DMS153 treated with DMSO at 0.1 percent for 48 hours (cell line): ENCODE measurements around the gene EGFLAM.

Experiments used
- DNase-seq: peaks from one replicate; lab custom pipeline; 2025; ENCODE audit not compliant: unreplicated experiment; lab: John Stamatoyannopoulos, UW

EGFLAM gene

DNA sequence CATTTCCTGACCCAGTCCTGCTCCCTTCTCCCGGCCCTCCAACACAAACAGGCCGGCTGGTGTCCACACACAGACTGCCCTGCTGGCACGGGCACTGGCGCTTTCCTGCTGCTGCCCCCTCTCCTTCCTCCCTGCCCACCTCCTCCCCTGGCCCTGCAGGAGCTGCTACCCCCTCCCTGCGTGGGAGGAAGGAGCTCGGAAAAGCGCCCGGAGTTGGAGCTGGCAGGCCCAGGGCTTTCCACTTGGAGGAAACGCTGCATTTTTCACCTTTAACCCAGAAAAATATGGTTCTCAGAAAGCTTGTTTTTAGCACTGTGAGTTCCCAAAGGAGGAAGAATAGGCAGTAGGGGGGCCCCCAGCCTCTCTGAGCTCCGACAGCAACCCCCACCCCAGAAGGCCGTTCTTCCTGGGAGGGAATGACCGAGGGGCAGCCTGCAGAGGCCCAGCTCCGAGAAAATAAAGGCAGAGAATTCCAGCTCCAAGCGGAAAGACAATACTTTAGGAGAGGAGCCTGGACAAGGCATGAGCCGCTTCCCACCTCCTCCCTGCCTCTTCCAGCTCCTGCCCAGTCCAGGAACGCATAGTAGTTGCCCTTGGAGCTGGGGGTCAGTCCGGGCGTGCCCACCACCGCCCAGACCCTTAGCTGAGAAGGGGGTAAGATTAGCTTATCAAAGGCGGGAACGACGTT, 209.1 kb downstream of the EGFLAM start:
- no peak for DNase-seq

DNA sequence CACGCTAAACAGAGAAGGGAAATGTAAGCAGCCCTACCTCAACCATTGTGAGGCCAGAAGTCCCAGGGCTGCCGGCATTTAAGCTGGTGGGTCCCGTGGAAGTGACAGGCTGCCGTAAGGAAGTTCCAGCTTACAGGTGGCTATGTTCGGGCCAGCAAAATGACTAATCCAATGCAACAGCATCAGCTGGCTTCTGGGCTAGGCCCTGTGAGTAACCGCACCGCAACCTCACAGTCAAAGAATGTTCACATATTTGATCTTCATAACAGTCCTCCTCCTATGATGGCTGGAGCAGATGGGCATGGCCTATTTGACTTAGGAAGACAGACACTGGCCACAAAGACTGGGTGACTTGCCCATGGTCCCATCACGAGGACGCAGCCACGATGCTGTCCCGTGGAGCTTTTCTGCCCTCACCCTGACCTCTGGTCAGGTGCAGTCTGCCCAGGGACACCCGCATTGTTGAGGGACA, 209.9 kb downstream of the EGFLAM start:
- no peak for DNase-seq

DNA sequence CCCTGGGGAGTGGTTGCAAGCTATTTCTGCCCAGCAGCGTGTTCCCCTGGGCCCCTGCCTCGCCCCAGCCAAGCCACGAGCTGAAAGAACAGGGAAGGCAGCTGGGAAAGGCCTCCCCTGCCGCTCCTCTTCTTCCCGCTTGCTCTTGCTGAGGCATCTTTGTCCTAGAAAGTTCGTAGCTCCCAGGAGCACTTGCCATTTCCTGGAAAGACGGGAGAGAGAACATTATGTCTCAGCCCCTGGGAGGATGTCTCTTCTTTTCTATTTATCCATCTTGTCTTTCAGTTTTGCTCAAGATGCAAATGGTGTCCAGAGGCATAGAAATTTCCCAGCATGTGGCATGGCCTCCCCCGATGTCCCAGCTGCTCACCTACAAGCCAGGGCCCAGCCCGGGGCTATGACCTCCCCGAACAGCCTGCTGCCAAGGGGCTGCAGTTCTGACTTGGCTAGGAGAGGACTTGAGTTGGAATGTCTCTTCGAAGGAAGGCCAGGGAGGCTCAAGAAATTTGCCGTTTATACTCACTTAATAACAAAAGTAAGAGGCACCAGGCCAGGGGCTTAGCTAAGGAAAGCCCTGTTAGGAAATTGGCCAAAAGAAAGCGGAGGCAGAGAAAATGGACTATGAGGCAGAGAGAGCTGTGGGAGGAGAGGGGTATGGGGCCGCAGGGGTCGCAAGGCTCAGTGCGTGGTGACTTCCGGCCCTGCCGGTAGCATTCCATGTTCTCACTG, 210.8 kb downstream of the EGFLAM start:
- no peak for DNase-seq

DNA sequence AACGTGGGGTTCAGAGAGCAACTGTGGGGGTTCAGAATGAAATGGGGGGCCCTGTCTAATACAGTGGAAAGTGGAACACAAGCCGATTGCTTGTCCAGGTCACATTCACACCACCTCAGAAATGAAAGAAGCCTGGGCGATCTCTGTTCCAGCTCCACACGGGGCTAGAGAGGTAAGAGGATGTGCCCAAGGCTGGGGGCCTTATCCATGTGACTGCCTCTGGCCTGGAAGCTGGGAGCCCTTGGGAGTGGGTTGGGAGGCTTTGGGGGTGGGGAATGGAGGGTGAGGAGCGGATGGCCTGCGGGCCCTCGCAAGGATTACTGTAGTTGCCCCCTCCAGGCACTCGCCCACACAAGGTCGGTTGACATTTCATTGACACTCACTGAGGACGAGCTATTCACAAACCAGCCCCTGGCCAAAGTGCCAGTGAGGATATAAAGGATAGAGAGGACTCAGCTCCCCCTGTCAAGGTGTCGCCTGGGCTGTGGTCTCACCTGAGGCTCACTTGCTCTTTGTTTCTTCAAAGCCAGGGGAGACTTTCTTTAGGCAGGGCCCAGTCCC, 211.4 kb downstream of the EGFLAM start:
- DNase-seq: no peak

DNA sequence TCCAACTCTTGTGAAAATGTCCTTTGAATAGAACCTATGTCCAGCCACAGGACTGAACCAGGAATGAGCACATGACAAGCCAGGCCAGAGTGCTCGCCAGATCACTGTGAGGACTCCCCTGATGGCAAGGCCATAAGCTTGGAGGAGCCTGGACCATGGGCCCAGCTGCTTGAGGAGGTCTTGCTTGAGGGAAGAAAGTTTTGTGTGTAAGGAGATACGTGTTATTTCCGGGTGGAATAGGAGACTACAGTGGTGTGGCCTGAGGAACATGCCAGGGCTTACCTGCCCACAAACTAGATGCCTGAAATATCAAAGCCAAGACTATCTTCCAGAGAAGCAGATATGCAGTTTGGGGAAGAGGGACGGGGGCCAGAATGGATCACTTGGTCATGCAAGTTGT, 213.3 kb downstream of the EGFLAM start:
- no peak for DNase-seq

DNA sequence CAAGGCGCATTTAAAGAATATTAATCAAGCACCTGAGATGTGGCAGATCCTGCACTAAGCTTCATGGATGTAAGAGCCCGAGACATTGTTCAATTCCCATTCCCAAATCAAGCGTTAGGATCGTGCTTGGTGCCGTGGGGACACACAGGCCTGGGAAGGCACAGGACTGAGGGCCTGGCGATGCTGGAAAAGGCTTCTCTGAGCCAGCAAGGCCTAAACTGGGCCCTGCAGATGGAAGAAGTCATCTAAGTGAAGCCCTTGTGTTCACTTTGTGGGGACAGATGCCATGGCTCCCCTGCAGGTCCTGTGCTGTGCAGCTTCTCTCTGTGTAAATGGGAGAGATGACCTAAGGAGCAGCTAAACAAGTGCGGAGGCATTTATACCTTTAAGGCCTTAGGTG, 214.2 kb downstream of the EGFLAM start:
- no peak for DNase-seq

DNA sequence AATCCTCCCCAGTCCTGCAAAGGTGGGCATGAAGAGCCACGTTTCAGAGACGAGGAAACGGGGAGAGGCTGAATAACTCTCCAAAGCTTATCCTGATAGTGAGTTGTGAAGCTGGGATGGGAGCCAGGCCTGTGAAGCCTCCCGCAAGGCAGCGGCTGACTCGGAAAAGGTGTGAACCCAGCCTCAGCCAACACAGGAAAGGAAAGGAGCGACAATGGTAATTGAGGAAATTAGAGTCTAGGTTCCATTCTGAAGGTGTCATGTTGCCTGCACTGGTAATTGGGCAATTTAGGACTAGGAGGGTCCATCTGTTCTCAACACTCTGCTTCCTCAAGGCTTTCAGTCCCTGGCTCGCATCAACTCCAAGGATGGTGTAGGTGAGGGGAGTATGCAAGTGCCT, 214.6 kb downstream of the EGFLAM start:
- DNase-seq: peak; percentile 26

DNA sequence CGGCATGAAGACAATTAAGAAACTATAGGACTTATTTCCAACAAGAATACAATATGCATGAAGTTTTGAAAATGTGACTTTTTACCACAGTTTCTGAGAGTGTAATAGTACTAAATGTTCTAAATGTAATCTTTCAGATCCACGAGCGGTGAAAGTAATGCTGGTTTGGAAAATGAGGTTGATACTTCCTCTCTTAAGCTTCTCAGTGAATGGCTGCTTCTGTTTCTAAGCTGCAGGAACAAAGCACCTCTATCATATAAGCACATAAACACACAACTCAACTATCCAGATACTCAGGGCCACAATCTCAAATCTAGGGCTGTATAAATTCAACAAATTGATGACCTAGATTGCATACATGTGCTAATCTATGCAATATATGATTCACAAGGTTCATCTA, 219.8 kb downstream of the EGFLAM start:
- no peak for DNase-seq

DNA sequence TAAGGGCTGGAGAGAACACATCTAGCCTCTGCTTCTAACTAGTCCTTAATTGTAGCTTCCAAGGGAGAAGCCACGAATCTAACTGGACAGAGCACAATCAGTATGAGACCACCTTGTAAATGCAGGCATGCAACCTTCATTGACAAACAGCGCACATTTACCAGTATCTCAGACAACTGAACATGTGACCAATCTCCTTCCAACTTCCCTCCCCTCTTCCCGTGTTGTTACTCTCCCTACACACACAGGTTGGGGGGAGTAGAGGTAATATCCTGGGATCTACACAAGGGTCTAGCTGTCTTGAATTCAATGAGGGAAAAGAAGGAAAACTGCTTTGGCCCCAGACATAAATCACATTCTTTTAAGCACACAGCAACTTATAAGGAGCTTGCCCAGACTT, 220.5 kb downstream of the EGFLAM start:
- DNase-seq: no peak

DNA sequence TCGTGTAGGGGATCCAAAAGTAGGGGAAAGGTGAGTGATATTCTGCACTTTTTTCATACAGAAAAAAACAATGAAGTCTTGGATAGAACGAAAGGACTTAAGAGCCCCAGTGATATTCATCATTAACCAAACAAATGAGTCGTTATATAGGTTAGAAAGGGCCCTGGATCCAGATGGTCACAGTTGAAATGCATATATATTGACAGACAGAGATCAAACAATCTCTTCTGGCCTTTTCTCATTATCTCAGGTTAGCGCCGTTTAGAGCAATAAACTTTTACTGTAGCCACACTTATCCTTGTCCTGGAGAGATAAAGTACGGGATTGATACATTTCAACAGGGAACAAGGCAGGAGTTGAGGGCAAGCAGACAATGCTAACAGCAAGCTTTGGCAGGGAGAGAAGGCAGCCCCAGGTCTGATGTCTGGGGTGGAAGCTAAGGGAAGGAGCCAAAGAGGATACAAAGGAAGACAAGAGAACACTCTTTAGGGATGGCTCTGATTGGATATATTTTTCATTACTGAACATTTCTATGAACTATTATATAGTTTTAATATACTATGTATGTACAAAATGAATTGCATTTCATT, 221.1 kb downstream of the EGFLAM start:
- DNase-seq: no peak

DNA sequence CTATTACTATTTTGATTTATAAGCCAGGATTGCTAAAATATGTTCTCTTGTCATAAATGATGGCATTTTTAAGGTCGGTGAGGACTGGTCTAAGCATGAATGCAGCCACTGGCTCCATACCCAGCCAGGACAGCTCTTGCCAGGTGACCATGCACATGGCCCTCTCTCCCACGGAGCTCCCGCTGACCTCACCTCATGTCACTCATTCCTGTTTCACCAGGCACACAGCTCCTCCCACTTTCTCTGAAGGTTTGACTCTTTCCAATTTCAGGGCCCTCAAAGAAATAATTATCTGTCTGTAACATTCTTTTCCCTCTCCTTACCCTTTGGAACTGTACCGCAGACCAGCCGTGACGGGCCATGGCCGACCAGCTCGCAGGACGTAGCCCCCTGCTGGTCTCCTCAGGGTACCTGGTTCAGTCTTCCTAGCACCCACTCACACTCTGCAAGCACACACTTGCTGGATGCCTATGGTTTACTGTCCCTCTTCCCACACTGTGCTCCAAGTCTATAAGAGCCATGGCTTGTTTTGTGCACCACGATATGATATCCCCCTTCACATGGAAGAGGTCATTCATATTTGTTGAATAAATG, 225.5 kb downstream of the EGFLAM start:
- DNase-seq: no peak

DNA sequence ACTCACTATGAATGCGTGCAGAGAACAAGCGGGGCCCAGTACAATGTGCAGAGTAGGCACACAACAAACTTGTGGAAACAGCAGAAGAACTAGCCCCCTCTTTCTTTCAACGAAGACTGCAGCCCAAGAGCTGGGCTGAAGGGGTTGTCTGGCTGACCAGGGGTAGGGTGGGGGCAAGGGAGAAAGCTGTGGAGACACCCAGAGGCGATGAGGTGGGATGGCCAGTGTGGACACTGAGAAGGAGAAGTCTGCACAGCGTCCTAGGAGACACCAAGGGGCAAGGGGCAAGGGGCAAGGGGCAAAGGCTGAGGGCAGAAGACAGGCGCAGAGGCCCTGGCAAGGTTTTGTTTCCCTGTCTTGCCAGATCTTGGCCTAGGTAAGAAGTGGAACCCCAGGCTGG, 235.8 kb downstream of the EGFLAM start:
- DNase-seq: no peak

DNA sequence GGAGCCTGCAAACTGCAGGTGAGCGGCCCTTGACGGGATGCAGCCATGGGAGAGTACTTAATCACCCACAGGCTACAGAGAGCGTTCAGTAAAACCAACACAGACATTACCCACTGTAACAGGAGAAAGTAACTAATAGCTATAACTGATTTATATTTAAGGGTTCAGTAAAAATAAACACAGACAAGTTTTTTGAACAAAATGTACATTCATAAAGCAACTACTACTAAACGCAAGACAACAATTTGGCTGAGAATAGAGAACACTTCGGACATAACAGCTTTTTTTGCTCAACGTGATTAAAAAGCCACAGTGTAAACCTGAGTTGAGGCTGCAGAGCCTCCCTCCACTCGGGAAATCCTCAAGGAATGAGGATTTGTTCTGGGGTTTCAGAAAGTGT, 236.4 kb downstream of the EGFLAM start:
- DNase-seq: no peak

DNA sequence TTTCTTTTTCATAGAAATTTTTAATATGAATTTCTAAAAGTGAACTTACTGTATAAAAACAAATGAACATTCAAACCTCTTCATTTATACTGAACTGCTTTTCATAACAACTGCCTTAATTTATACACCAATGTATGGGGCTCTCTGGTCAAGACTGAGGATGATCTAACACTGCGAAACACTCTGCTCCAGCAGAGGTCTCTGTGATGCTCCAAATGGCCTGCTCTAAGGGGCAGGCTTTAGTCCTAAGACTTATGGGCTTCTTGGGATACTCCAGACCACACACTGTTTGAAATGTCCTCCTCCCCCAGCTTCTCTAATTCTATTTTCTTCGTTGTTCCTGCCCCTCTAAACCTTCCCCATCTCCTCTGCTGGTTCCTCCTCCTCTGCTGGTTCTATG, 239.6 kb downstream of the EGFLAM start:
- no peak for DNase-seq

DNA sequence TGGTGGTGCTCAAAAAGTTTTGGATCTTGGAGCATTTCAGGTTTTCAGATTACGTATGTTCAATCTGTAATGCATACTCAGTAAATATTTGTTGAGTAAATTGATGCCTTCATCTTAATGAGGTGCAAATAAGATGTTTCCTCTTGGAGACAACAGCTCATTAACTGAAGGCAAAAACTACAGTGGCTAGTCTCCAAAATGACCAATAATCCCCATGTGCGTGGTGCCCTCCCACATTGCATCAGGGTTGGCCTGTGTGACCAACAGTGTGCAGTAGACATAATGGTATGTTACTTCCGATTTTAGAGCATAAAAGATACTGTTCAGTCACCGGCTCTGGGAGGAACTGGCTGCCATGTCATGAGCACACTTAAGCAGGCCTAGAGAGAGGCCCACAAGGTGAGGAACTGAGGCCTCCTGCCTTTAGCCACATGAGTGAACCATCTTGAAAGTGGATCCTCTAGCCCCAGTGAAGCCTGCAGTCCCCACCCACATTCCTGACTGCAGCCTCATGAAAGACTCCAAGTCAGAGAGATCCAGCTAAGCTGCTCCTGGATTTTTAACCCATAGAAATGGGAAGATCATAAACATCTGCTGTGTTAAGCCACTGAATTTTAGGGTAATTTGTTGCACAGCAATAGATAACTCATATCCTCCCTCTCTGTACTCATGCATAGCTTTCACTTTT, 242.4 kb downstream of the EGFLAM start:
- no peak for DNase-seq

DNA sequence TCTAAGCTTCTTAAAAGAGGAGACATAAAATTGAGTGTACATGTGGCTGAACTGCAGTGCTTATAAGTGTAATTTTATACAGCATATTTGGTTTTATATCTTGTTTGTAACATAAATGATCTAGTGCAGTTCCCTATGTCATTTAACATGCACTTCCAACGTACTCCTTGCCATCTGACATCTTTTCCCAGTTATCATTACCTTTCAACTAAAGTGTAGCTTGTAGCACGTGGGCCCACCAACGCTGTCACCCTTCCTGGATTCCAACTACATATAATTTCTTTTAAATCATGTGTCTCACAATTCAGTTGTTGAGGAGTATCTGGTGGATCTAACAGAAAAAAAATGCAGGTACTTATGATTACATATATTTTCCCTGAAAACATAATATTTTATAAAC, 247.9 kb downstream of the EGFLAM start:
- DNase-seq: no peak

DNA sequence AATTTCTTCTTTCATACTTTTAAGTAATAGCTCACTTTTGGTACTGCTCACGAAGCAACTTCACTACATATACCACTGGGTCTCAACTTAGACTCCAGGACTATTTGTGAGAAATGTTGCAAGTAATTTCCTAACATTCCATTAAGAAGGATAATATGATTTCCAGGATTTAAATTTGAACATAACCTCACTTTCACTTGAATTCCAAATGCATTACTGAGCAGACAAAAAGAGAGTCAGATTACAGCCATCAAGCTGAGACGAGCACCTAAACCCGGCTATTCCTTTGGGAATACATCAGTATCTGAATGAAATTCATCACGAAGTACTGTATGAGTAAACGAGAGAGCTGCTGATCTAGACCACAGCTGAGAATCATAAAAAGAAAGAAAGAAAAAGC, 250.8 kb downstream of the EGFLAM start:
- no peak for DNase-seq
